ENCODE measurements around the gene RMND1. TPM values are rescaled to one million over a fixed set of nuclear protein-coding genes. Genes with fewer than 3 reads are reported as not detected.

RMND1 gene
- total and polyA plus RNA-seq, 2 of the 13 experiments (the other 11 are each of a cell fraction or from before 2014, with no cell fraction given) = 34.0 to 72.5 TPM

GRCh38 chr6:151493804-151494234 is 41.9 kb upstream of the RMND1 start, which contains the start of gene CCDC170:
Gene CCDC170, plus strand, starts transcription at chr6:151494017. Its CDS starts 112 bp downstream, at chr6:151494129.
- peak; percentile 61 for DNase-seq (ENCODE audit: low spot score)
- TF ChIP-seq KDM5B (CRISPR knock-in tag; IDR thresholded peaks at IDR 0.05; ENCODE audit: borderline replicate concordance) = peak; percentile 70
- peak; percentile 64; the same call in 1 of the 2 replicates for TF ChIP-seq ARNT2 (CRISPR knock-in tag; IDR thresholded peaks at IDR 0.05; ENCODE audit: low read depth)
- peak; percentile 75 for TF ChIP-seq ZMAT3 (CRISPR knock-in tag; conservative IDR thresholded peaks at IDR 0.05)
- TF ChIP-seq CBX2 (IDR thresholded peaks at IDR 0.05; ENCODE audit: low read depth, low read length) = no peak
- no peak for TF ChIP-seq CBX2 (CRISPR knock-in tag; IDR thresholded peaks at IDR 0.05; ENCODE audit: low read depth)
- no peak for TF ChIP-seq NFE2 (CRISPR knock-in tag; IDR thresholded peaks at IDR 0.05)
- TF ChIP-seq ZSCAN22 (CRISPR knock-in tag; IDR thresholded peaks at IDR 0.05) = no peak
- no peak; the same call in 1 of the 2 replicates for TF ChIP-seq ZNF788 (CRISPR knock-in tag; IDR thresholded peaks at IDR 0.05; ENCODE audit: borderline replicate concordance)
- 0 out of 2 replicates have a peak, but pooled peaks have one; percentile 5 for TF ChIP-seq PRDM10 (CRISPR knock-in tag; IDR thresholded peaks at IDR 0.05; ENCODE audit: low read depth)
- peak; percentile 78; the same call in 1 of the 2 replicates for TF ChIP-seq ZNF274 (CRISPR knock-in tag; IDR thresholded peaks at IDR 0.05)
- no peak for TF ChIP-seq TMF1 (CRISPR knock-in tag; IDR thresholded peaks at IDR 0.05; ENCODE audit: low read depth)
- peak; percentile 84; the same call in 1 of the 2 replicates for TF ChIP-seq ZFP91 (CRISPR knock-in tag; IDR thresholded peaks at IDR 0.05; ENCODE audit: borderline replicate concordance)
- TF ChIP-seq ZBTB44 (CRISPR knock-in tag; IDR thresholded peaks at IDR 0.05) = 0 out of 2 replicates have a peak, but pooled peaks have one; percentile 36
- peak; percentile 36; the same call in 1 of the 2 replicates for TF ChIP-seq E2F1 (CRISPR knock-in tag; IDR thresholded peaks at IDR 0.05)
- no peak for TF ChIP-seq TARDBP (CRISPR knock-in tag; IDR thresholded peaks at IDR 0.05)
- peak; percentile 14; the same call in 1 of the 2 replicates for TF ChIP-seq RFXAP (CRISPR knock-in tag; IDR thresholded peaks at IDR 0.05; ENCODE audit: borderline replicate concordance)
- TF ChIP-seq RBAK (CRISPR knock-in tag; IDR thresholded peaks at IDR 0.05) = no peak

More at GRCh38 chr6:151493804-151494234, 41.9 kb upstream of the RMND1 start, which contains the start of gene CCDC170:
- H3K4me3 ChIP-seq (replicated peaks in 1 of 3; ENCODE audit: insufficient read depth in 1 of 3, low read depth in 2 of 3, low read length in 3 of 3) = peak within 1 kb of the TSS; percentile 95 to 99 (median 97)
- BruUV-seq (replicated peaks) = no TSS peak
- ChIA-PET CTCF (ENCODE audit: low intra/inter-chr PET ratio, low total read pairs) (no interaction called here), POLR2A (no interaction called here)
- FAIRE-seq (no peak), ATAC-seq (peak; percentile 86)
- peak within 1 kb of the TSS; percentile 89 for H2AFZ ChIP-seq (ENCODE audit: low read length)
- no peaks in the 10 kb centered on the region for H3K9me3 ChIP-seq (ENCODE audit: low read length)
- H3K36me3 ChIP-seq (replicated peaks in 1 of 2; ENCODE audit: control insufficient read depth in 1 of 2, insufficient read depth in 2 of 2, low read length in 2 of 2) = no peaks in the 10 kb centered on the region
- peak within 1 kb of the TSS; percentile 86 for H3K27ac ChIP-seq (ENCODE audit: extremely low read length, insufficient read depth, low read length)
- peak within 1 kb of the TSS; percentile 90 for H3K9ac ChIP-seq (ENCODE audit: insufficient read depth, low read depth, low read length)
- H3K27me3 ChIP-seq (ENCODE audit: control insufficient read depth in 1 of 2, insufficient read depth in 2 of 2, low read length in 2 of 2) = no peaks in the 10 kb centered on the region; a peak in 1 of 5 replicates
- H3K4me2 ChIP-seq (ENCODE audit: low read depth, low read length) = peak within 1 kb of the TSS; percentile 88
- H3K79me2 ChIP-seq (ENCODE audit: insufficient read depth, low read length) = no peaks in the 10 kb centered on the region
- intact Hi-C loops (cut with micrococcal nuclease; ENCODE audit: unreplicated experiment) (loop anchor here (2.0 to 10.0 kb wide), 5 partner anchors 52 to 781 kb away; no protein-coding TSS in a partner anchor), in situ Hi-C loops (cut with HindIII; ENCODE audit: extremely low pct_ligation_motif_present, low pct_unique_long_range_greater_than_20kb) (no loop called here)
- peaks cover 60% of the 10 kb centered on the region for H3K4me1 ChIP-seq (ENCODE audit: insufficient read depth, low read length)
- WGBS (ENCODE audit: low lambda C conversion rate) = 0% methylated on average over 21 of the region's 58 CpGs
- no peaks in the 10 kb centered on the region for H4K20me1 ChIP-seq (ENCODE audit: insufficient read depth, low read length)

All from HepG2 (cell line).